Astrocyte of the spinal cord (primary cell): ENCODE measurements around the gene ELFN2.

Experiments
- DNase-seq: peaks from one replicate; pipeline ENCODE4 v3.0.0; 2011; ENCODE audit warnings: low read depth, low spot score
- H3K4me3 ChIP-seq: 2 replicates; pipeline ENCODE4 v1.5.1; 2011; ENCODE audit warnings: low read depth, mild to moderate bottlenecking, low read length, moderate library complexity
- CTCF ChIP-seq: IDR thresholded peaks from 2 replicates; pipeline ENCODE4 v1.5.1; 2012; ENCODE audit warnings: low read depth, mild to moderate bottlenecking, low read length, inconsistent platforms
- in situ Hi-C: cut with HindIII; loops from 2 replicates; pipeline ENCODE4 v1.10.0; 2017; ENCODE audit warnings: low sequenced_read_pairs

ELFN2 gene

GRCh38 chr22:37349043-37349814 is 78.0 kb downstream of the ELFN2 start:
- no peak for TF ChIP-seq CTCF
- no peak for DNase-seq
- no peak overlapping the region for H3K4me3 ChIP-seq
- in situ Hi-C loops: no loop called here

- no peak overlapping the region for H3K4me3 ChIP-seq
- in situ Hi-C loops: no loop called here
- no peak for TF ChIP-seq CTCF
- no peak for DNase-seq
Measured at GRCh38 chr22:37346505-37346895, 80.8 kb downstream of the ELFN2 start.

GRCh38 chr22:37345863-37346504 is 81.3 kb downstream of the ELFN2 start:
- in situ Hi-C loops: no loop called here
- no peak overlapping the region for H3K4me3 ChIP-seq
- DNase-seq: peak; percentile 71
- TF ChIP-seq CTCF: no peak

GRCh38 chr22:37344735-37345449 is 82.4 kb downstream of the ELFN2 start:
- TF ChIP-seq CTCF: no peak
- in situ Hi-C loops: no loop called here
- DNase-seq: no peak
- no peak overlapping the region for H3K4me3 ChIP-seq

- in situ Hi-C loops: no loop called here
- no peak for TF ChIP-seq CTCF
- no peak for DNase-seq
- H3K4me3 ChIP-seq: no peak overlapping the region
Measured at GRCh38 chr22:37343863-37344734, 83.2 kb downstream of the ELFN2 start.

- in situ Hi-C loops: no loop called here
- DNase-seq: no peak
- TF ChIP-seq CTCF: no peak
- no peak overlapping the region for H3K4me3 ChIP-seq
Measured at GRCh38 chr22:37343348-37343747, 83.9 kb downstream of the ELFN2 start.
